Measurements from ENCODE around the gene FAM241A. TPM values are rescaled to one million over a fixed set of nuclear protein-coding genes. Genes with fewer than 3 reads are reported as not detected.
A peak's percentile ranks its signal among the peaks of the same experiment; 100 is the strongest.

Gene FAM241A
- total and polyA plus RNA-seq, 3 experiments from 2014 or later, result 1.4 to 7.8 (median 7.4) TPM

DNA sequence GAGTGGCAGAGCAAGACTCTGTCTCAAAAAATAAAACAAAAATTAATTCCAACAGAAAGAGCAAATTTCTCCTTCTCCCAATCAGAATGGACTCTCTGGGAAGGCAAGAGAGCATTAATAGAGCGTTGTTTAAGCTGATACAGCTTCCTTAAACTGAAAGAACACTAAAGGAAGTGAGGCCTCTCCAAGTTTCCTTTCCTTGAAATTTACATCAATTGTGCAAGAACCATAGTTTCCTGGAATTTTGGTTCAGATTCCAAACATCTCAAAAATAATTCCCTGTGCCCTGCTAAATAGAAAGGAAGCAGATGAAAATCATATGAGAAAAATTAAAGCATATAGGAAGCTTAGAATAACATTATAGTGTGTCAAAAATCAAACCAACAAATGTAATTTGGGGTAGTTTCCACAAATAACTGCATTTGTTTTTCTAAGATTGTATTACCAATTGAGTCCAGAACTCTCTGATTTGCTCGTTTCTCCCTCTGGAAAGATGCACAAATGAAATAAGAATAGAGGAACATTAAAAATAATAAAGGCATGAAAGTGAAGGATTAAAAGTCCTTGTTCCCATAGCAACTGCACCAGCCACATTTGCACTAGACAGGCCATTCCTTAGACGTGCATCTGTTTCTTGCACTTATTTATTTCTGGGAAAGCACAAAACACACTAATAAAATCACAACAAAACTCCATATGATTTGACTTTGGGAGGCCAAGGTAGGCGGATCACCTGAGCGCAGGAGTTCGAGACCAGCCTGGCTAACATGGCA, 3.7 kb upstream of the FAM241A start:
- no peaks in the 10 kb centered on the region for H3K36me3 ChIP-seq (ENCODE audit: insufficient read depth, low read length)
- Mint-ChIP-seq H3K9me3 (no peaks in the 10 kb centered on the region), H3K4me1 (peaks cover 6 to 12% (median 11%) of the 10 kb centered on the region in 3 donors), H3K36me3 (peaks cover 0 to 3% (median 0%) of the 10 kb centered on the region in 3 donors), H3K4me3 (peak overlapping the region in 1 of 7 donors; percentile 18), H3K27ac (no peak overlapping the region), H3K27me3 (peaks cover 4 to 5% of the 10 kb centered on the region in 2 donors)
- no peaks in the 10 kb centered on the region for H3K9me3 ChIP-seq (ENCODE audit: low read length)
- POLR2A ChIA-PET, result no interaction called here
- H3K27ac ChIP-seq (ENCODE audit: low read depth, low read length), result no peak overlapping the region
- no peaks in the 10 kb centered on the region for H3K27me3 ChIP-seq (ENCODE audit: insufficient read depth, low read length, poor library complexity, severe bottlenecking)
- CTCF ChIA-PET, result no interaction called here
- peaks cover 3% of the 10 kb centered on the region for H3K4me1 ChIP-seq (ENCODE audit: insufficient read depth, low read length)
- H3K4me3 ChIP-seq (ENCODE audit: low read length), result no peak overlapping the region
- no peak for DNase-seq

DNA sequence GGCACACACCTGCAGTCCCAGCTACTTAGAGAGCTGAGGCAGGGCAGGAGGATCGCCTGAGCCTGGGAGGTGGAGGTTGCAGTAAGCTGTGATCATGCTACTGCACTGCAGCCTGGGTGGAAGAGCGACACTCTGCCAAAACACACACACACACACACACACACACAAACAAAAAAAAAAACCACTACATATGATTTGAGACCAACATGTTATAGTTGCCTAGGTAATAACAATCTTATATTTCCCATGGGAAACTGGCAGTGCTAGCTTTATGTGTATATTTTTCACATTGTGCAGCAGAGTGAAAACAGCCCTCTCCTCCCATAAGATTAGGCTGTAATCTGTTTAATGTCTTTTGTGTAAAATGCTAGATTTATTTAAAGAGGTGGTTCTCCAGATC, 3.1 kb upstream of the FAM241A start:
- Mint-ChIP-seq H3K27me3 (peaks cover 3 to 4% of the 10 kb centered on the region in 2 donors), H3K4me3 (peak overlapping the region in 1 of 7 donors; percentile 18), H3K27ac (no peak overlapping the region), H3K36me3 (peaks cover 0 to 3% (median 0%) of the 10 kb centered on the region in 3 donors), H3K4me1 (peaks cover 13 to 19% (median 17%) of the 10 kb centered on the region in 3 donors), H3K9me3 (no peaks in the 10 kb centered on the region)
- H3K27me3 ChIP-seq (ENCODE audit: insufficient read depth, low read length, poor library complexity, severe bottlenecking), result no peaks in the 10 kb centered on the region
- POLR2A ChIA-PET, result no interaction called here
- no peaks in the 10 kb centered on the region for H3K36me3 ChIP-seq (ENCODE audit: insufficient read depth, low read length)
- H3K9me3 ChIP-seq (ENCODE audit: low read length), result no peaks in the 10 kb centered on the region
- CTCF ChIA-PET, result interaction anchor here (1.4 kb wide), 1 partner anchor 139 kb away, joined by 3 read pairs; no protein-coding TSS in a partner anchor
- peaks cover 8% of the 10 kb centered on the region for H3K4me1 ChIP-seq (ENCODE audit: insufficient read depth, low read length)
- DNase-seq, result no peak
- no peak overlapping the region for H3K4me3 ChIP-seq (ENCODE audit: low read length)
- no peak overlapping the region for H3K27ac ChIP-seq (ENCODE audit: low read depth, low read length)

DNA sequence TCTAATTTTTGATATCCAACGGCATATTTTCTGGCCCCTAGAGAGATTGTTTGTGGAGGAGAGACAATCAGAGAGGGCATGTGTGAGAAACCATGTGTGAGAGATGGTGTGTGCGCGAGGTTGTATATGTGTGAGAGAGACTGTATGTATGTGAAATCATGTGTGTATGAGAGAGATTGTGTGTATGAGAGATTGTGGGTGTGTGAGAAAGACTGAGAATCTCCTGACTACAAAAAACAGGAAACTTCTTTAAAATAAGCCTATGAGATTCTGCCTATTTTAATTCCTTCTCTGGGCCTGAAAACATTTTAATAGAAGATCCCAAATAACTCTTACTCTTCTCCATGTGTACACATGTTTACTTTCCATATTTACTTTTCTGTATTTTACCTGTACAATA, 1.5 kb upstream of the FAM241A start:
- ChIA-PET CTCF (no interaction called here), POLR2A (no interaction called here)
- Histone ChIP-seq H3K4me3 (ENCODE audit: low read length) (no peak overlapping the region), H3K36me3 (ENCODE audit: insufficient read depth, low read length) (no peaks in the 10 kb centered on the region), H3K9me3 (ENCODE audit: low read length) (no peaks in the 10 kb centered on the region), H3K27me3 (ENCODE audit: insufficient read depth, low read length, poor library complexity, severe bottlenecking) (no peaks in the 10 kb centered on the region), H3K4me1 (ENCODE audit: insufficient read depth, low read length) (peaks cover 8% of the 10 kb centered on the region), H3K27ac (ENCODE audit: low read depth, low read length) (no peak overlapping the region)
- no peak overlapping the region for H3K27ac Mint-ChIP-seq
- H3K9me3 Mint-ChIP-seq, result no peaks in the 10 kb centered on the region
- no peak for DNase-seq
- H3K4me3 Mint-ChIP-seq, result peak overlapping the region in 1 of 7 donors; percentile 11
- H3K36me3 Mint-ChIP-seq, result peaks cover 0 to 3% (median 0%) of the 10 kb centered on the region in 3 donors
- peaks cover 0 to 4% of the 10 kb centered on the region in 2 donors for H3K27me3 Mint-ChIP-seq
- H3K4me1 Mint-ChIP-seq, result peaks cover 18 to 29% (median 21%) of the 10 kb centered on the region in 3 donors

DNA sequence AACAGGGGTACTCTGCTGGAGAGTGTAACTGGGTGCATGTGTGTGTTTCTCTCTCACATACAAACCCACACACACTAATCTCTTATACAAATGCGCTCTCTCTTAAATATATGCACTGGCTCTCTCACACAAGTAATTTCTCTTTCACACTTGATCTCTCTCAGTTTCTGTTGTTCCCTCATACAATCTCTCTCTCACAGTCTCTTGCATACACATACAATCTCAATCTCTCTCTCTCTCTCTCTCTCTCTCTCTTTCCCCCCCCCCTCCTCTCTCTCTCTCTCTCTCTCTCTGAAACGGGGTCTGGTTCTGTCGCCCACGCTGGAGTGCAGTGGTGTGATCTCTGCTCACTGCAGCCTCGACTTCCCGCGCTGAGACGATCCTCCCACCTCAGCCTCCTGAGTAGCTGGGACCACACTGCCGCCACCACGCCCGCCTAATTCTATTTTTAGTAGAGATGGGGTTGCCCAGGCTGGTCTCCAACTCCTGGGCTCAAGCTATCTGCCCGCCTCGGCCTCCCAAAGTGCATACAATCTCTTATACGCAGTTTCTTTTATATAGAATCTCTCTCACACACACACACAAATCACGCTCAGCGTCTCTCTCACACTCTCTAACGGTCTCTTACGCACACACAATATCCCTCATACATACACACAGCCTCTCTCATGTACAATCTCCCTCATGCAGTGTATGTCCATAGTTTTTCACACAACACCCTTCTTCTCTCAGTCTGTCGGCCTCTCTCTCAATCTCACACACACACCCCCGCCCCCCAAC, 518 bp upstream of the FAM241A start:
- Mint-ChIP-seq H3K36me3 (peaks cover 0 to 3% (median 0%) of the 10 kb centered on the region in 3 donors), H3K4me1 (peaks cover 18 to 29% (median 21%) of the 10 kb centered on the region in 3 donors), H3K27me3 (peaks cover 0 to 4% of the 10 kb centered on the region in 2 donors), H3K9me3 (no peaks in the 10 kb centered on the region), H3K4me3 (peak overlapping the region; percentile 45 to 91 (median 77)), H3K27ac (peak overlapping the region; percentile 17 to 89 (median 62))
- peak in 2 of 5 donors; percentile 1 to 48 for DNase-seq
- no peaks in the 10 kb centered on the region for H3K36me3 ChIP-seq (ENCODE audit: insufficient read depth, low read length)
- H3K27ac ChIP-seq (ENCODE audit: low read depth, low read length), result no peak overlapping the region
- CTCF ChIA-PET, result interaction anchor here (1.1 to 1.4 kb wide), 2 partner anchors 141 to 379 kb away, joined by 3 read pairs; partner anchors contain the start of gene TIFA
- no peaks in the 10 kb centered on the region for H3K27me3 ChIP-seq (ENCODE audit: insufficient read depth, low read length, poor library complexity, severe bottlenecking)
- H3K4me1 ChIP-seq (ENCODE audit: insufficient read depth, low read length), result peaks cover 8% of the 10 kb centered on the region
- H3K4me3 ChIP-seq (ENCODE audit: low read length), result no peak overlapping the region
- POLR2A ChIA-PET, result no interaction called here
- no peaks in the 10 kb centered on the region for H3K9me3 ChIP-seq (ENCODE audit: low read length)

DNA sequence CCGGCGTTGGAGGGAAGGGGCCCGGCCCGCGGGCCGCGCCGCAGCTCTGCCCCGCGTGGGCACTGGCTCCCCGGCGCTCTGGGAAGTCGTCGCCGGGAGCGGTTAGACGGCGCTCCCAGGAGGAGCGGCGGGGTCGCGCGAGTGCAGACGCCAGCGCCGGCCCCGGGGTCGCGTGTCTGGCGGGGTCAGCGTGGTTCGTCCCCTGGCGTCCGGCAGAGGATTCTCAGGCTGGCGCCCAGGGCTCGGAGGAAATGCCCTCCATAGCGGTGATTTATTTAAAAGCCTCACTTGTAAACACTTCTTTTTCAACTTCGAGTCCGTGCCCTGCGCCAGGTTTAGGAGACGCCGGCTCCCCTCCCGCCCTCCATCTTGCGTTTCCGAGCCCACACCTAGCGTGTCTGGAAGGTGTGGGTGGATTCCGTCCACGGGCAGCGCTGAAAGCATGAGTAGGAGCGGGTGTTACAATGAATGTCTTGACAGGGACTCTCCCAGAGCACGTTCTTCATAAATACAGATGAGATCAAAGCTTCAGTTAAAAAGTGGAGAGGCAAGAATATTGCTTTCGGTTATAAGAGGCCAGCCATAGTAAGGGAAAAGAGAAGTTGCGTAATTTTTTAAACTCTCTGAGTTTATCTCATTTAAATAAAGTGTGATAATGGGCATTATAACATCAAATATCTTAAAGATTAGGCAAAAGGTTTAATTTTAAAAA, 692 bp downstream of the FAM241A start:
- Mint-ChIP-seq H3K4me1 (peaks cover 18 to 29% (median 22%) of the 10 kb centered on the region in 3 donors), H3K9me3 (no peaks in the 10 kb centered on the region), H3K27me3 (peaks cover 0 to 4% of the 10 kb centered on the region in 2 donors), H3K4me3 (peak overlapping the region; percentile 87 to 99 (median 91)), H3K36me3 (peaks cover 0 to 3% (median 0%) of the 10 kb centered on the region in 3 donors), H3K27ac (peak overlapping the region; percentile 59 to 97 (median 90))
- peak overlapping the region; percentile 62 for H3K4me3 ChIP-seq (ENCODE audit: low read length)
- H3K27me3 ChIP-seq (ENCODE audit: insufficient read depth, low read length, poor library complexity, severe bottlenecking), result no peaks in the 10 kb centered on the region
- peaks cover 8% of the 10 kb centered on the region for H3K4me1 ChIP-seq (ENCODE audit: insufficient read depth, low read length)
- H3K27ac ChIP-seq (ENCODE audit: low read depth, low read length), result peak overlapping the region; percentile 68
- no peaks in the 10 kb centered on the region for H3K9me3 ChIP-seq (ENCODE audit: low read length)
- POLR2A ChIA-PET, result no interaction called here
- no peaks in the 10 kb centered on the region for H3K36me3 ChIP-seq (ENCODE audit: insufficient read depth, low read length)
- CTCF ChIA-PET, result interaction anchor here (1.4 to 2.8 kb wide), 2 partner anchors 46 to 140 kb away, joined by 3 to 6 read pairs; partner anchors contain the start of gene TIFA
- peak; percentile 52 to 68 (median 60) for DNase-seq

DNA sequence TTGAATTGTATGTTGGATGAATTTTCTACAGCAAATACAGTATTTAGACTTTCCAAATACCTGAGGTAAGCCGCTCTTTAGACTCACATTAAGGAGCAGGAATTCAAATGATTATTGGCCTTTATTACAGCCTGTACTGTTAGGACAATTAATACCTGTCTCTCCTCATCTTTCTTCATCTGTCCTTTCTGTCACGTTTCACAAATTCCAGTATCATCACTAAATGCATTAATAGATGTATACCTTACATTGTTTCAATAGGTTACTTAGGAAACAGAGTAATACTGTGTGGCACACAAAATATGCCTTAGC, 1.2 kb downstream of the FAM241A start:
- Histone ChIP-seq H3K27me3 (ENCODE audit: insufficient read depth, low read length, poor library complexity, severe bottlenecking) (no peaks in the 10 kb centered on the region), H3K9me3 (ENCODE audit: low read length) (no peaks in the 10 kb centered on the region), H3K36me3 (ENCODE audit: insufficient read depth, low read length) (no peaks in the 10 kb centered on the region), H3K4me1 (ENCODE audit: insufficient read depth, low read length) (peaks cover 8% of the 10 kb centered on the region), H3K4me3 (ENCODE audit: low read length) (peak overlapping the region; percentile 62), H3K27ac (ENCODE audit: low read depth, low read length) (peak overlapping the region; percentile 68)
- H3K27ac Mint-ChIP-seq, result peak overlapping the region; percentile 35 to 97 (median 74)
- ChIA-PET CTCF (interaction anchor here (0.6 to 2.8 kb wide), 2 partner anchors 47 to 90 kb away, joined by 3 to 6 read pairs; no protein-coding TSS in a partner anchor), POLR2A (no interaction called here)
- no peaks in the 10 kb centered on the region for H3K9me3 Mint-ChIP-seq
- H3K4me1 Mint-ChIP-seq, result peaks cover 20 to 29% (median 26%) of the 10 kb centered on the region in 3 donors
- H3K36me3 Mint-ChIP-seq, result peaks cover 0 to 3% (median 0%) of the 10 kb centered on the region in 3 donors
- H3K4me3 Mint-ChIP-seq, result peak overlapping the region; percentile 87 to 99 (median 91)
- DNase-seq, result peak in 1 of 5 donors; percentile 11
- H3K27me3 Mint-ChIP-seq, result peaks cover 0 to 4% of the 10 kb centered on the region in 2 donors

DNA sequence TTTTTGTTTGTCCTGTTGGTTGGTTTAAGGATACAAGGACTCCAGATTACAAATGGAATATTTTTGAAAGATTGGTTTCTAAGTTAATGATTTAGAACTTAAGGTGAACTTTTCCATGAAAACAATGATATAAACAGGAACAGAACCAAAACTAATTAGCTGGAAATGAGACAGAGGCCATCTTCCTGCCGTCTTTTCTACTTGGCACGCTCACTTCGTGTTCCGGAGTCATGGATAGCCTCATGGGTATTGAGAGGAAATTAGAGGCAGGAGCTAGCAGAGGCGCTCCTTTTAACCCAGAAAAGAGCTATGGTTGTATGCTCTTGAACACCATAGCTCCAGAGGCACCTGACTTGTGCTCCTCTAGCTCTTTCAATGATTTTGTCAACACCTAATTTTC, 2.4 kb downstream of the FAM241A start:
- ChIA-PET CTCF (interaction anchor here (1.0 to 2.8 kb wide), 4 partner anchors 12 to 376 kb away, joined by 3 to 7 read pairs (median 4); partner anchors contain the start of gene TIFA), POLR2A (no interaction called here)
- Mint-ChIP-seq H3K4me3 (peak overlapping the region in 1 of 7 donors; percentile 88), H3K36me3 (peaks cover 0 to 3% (median 0%) of the 10 kb centered on the region in 3 donors), H3K4me1 (peaks cover 23 to 36% (median 30%) of the 10 kb centered on the region in 3 donors), H3K27ac (peak overlapping the region in 2 of 8 donors; percentile 17 to 48), H3K9me3 (no peaks in the 10 kb centered on the region), H3K27me3 (peaks cover 0 to 4% of the 10 kb centered on the region in 2 donors)
- Histone ChIP-seq H3K4me1 (ENCODE audit: insufficient read depth, low read length) (peaks cover 8% of the 10 kb centered on the region), H3K27ac (ENCODE audit: low read depth, low read length) (no peak overlapping the region), H3K36me3 (ENCODE audit: insufficient read depth, low read length) (no peaks in the 10 kb centered on the region), H3K27me3 (ENCODE audit: insufficient read depth, low read length, poor library complexity, severe bottlenecking) (no peaks in the 10 kb centered on the region), H3K9me3 (ENCODE audit: low read length) (no peaks in the 10 kb centered on the region), H3K4me3 (ENCODE audit: low read length) (no peak overlapping the region)
- no peak for DNase-seq
